ENCODE data around the gene JARID2.

DNA sequence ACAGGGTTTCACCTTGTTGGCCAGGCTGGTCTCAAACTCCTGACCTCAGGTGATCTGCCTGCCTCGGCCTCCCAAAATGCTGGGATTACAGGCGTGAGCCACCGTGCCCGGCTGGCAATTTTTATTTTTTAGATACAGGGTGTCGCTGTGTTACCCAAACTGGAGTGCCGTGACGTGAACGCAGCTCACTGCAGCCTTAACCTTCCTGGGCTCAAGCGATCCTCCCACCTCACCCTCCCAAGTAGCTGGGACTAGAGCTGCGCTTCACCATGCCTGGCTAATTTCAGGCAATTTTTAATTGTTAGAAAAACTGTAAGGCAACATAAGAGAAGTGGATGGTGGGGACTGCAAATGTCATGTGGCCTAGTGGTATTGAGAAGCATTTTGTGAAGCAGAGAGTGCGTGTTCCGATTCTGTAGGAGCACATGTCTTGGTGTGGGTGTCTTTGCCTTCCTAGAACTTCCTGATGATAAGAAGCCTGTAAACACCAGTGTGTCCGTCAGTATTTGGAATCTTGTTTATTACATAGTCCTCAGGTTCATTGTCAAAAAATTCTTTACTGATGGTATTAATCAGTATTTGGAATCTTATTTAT is 18.0 kb downstream of the JARID2 start:
- TF ChIP-seq GATA3 (IDR thresholded peaks at IDR 0.05; ENCODE audit: low read depth, low read length) (no peak), GATA2 (IDR thresholded peaks at IDR 0.05; ENCODE audit: low read depth, low read length) (no peak)

Data from SH-SY5Y (cell line).